NK-92 (cell line): ENCODE measurements around the gene TMSB10.

ENCODE experiments used
- DNase-seq: peaks from one replicate; lab custom pipeline; 2025; ENCODE audit not compliant: unreplicated experiment; lab: John Stamatoyannopoulos, UW

Gene TMSB10

DNA sequence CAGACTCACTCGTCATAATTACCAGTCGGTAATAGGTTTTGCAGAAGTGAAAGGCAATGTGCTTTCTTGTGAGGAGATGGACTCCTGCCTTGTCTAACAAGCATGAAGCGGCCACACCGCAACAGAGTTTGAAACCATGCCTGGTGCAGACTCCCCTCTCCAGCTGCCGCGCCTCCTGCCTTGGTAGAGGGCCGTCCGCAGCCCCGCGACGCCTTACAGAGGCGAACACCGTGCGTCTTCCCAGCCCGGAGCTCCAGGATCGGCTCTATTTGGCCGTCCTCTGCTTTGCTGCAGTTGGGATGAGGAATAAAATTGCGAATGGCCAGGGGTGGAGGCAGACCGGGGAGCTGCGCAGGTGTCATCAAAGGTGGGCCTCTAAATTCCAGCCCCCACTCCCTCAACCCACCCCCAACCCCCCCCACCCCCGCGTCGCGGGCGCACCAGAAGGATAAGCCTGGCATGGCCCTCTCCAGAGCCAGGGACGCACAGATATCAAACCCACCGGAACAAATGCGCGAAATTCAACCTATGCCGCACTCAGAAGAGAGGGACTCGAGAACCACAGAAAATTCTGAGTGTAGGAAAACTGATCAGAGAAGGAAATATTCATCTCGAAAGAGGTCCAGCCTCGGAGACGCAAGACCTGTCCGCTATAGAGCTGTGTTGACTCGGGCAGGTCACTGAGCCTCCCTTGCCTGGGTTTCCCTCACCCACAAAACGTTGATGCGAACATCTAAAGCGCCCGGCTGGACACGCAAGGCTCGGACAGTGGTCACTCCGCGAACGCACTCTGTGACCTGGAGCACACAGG, 25.7 kb upstream of the TMSB10 start:
- no peak for DNase-seq

GRCh38 chr2:84880395-84880644, 25.1 kb upstream of the TMSB10 start:
- DNase-seq: no peak

- DNase-seq: no peak
These were observed 24.6 kb upstream of the TMSB10 start, which contains the start of gene TRABD2A for GRCh38 chr2:84880645-84881521. TSS of gene TRABD2A (minus strand) at chr2:84881084. CDS start at chr2:84881039, 45 bp downstream.

GRCh38 chr2:84881581-84882413, 23.7 kb upstream of the TMSB10 start:
- DNase-seq: peak; percentile 61

DNA sequence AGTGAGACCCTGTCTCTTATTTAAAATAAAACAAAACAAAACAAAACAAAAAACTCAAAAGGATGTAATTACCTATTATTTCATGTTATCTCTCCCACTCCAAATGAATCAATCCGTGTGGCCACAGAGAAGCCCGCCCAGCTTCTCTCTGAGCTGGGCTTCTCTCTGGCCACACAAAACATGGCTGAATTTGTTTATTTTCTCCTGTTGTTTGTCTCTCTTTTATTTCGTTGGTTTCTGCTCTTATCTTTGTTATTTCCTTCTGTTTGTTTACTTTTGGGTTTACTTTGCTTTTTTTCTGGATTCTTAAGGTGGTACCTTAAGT, 23.1 kb upstream of the TMSB10 start:
- DNase-seq: no peak

GRCh38 chr2:84882775-84883550, 22.5 kb upstream of the TMSB10 start:
- DNase-seq: no peak

- no peak for DNase-seq
These were observed 21.0 kb upstream of the TMSB10 start for GRCh38 chr2:84884449-84884848.

- DNase-seq: no peak
These were observed 20.3 kb upstream of the TMSB10 start for GRCh38 chr2:84885111-84885510.

- no peak for DNase-seq
These were observed 18.7 kb upstream of the TMSB10 start for GRCh38 chr2:84886791-84887190.

GRCh38 chr2:84888401-84889276, 16.8 kb upstream of the TMSB10 start:
- no peak for DNase-seq

- no peak for DNase-seq
These were observed 16.1 kb upstream of the TMSB10 start for GRCh38 chr2:84889332-84889731.

GRCh38 chr2:84891355-84892010, 14.0 kb upstream of the TMSB10 start:
- no peak for DNase-seq

- DNase-seq: no peak
These were observed 11.3 kb upstream of the TMSB10 start for GRCh38 chr2:84894131-84894586.

GRCh38 chr2:84894758-84895520, 10.5 kb upstream of the TMSB10 start:
- DNase-seq: no peak

DNA sequence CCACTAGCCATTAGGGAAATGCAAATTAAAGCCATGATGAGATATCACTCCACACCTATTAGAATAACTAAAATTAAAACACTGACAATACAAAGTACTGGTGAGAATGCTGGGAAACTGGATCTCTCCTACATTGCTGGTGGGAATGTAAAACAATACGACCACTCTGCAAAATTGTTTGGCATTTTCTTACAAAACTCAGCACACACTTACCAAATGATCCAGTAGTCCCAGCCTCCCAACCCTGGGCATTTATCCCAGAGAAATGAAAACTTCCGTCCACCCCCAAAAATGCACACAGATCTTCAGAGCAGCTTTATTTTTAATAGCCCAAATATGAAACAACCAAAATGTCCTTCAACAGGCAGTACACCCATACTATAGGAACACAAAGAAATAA, 8.9 kb upstream of the TMSB10 start:
- no peak for DNase-seq

DNA sequence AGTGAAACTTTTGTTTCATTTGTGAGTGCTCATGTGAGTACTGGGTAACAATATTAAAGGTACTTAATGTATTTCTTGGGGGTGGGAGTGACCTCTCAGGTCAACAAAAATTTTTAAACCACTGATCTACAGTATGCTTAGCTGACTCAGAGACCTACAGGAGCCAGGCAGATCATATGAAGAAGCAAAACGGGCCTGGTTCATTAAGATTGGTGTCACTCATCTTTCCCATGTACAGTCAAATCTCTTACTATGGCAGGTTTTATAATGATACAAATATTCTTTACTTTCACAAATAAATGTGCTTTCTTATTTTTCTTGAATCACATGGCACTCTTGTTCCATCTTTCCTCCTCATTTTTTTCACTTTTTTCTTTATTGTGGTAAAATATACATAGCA, 7.7 kb upstream of the TMSB10 start:
- no peak for DNase-seq

GRCh38 chr2:84899304-84900204, 5.9 kb upstream of the TMSB10 start:
- no peak for DNase-seq

GRCh38 chr2:84900971-84901370, 4.5 kb upstream of the TMSB10 start:
- no peak for DNase-seq
